ENCODE results near the gene SHB.
A peak's percentile ranks its signal among the peaks of the same experiment; 100 is the strongest.

The SHB gene

GRCh38 chr9:38071470-38072134 is 2.6 kb upstream of the SHB start:
- H3K9me3 ChIP-seq (ENCODE audit: insufficient read depth, low read length) = no peaks in the 10 kb centered on the region
- H3K79me2 ChIP-seq (ENCODE audit: low read length) = no peaks in the 10 kb centered on the region; the same call in 1 of the 2 replicates
- TF ChIP-seq, protein P1, sequence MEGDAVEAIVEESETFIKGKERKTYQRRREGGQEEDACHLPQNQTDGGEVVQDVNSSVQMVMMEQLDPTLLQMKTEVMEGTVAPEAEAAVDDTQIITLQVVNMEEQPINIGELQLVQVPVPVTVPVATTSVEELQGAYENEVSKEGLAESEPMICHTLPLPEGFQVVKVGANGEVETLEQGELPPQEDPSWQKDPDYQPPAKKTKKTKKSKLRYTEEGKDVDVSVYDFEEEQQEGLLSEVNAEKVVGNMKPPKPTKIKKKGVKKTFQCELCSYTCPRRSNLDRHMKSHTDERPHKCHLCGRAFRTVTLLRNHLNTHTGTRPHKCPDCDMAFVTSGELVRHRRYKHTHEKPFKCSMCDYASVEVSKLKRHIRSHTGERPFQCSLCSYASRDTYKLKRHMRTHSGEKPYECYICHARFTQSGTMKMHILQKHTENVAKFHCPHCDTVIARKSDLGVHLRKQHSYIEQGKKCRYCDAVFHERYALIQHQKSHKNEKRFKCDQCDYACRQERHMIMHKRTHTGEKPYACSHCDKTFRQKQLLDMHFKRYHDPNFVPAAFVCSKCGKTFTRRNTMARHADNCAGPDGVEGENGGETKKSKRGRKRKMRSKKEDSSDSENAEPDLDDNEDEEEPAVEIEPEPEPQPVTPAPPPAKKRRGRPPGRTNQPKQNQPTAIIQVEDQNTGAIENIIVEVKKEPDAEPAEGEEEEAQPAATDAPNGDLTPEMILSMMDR (IDR thresholded peaks at IDR 0.05; ENCODE audit: low read depth, low read length) = no peak
- TF ChIP-seq EZH2phosphoT487 (IDR thresholded peaks at IDR 0.05; ENCODE audit: low read depth) = no peak
- H4K20me1 ChIP-seq (ENCODE audit: insufficient read depth, low read length) = no peaks in the 10 kb centered on the region
- H3K4me2 ChIP-seq (ENCODE audit: low read length) = no peak overlapping the region
- no peak overlapping the region for H3K4me3 ChIP-seq (ENCODE audit: low read length)
- no peak overlapping the region for H2AFZ ChIP-seq (ENCODE audit: low read depth, low read length)
- H3K4me1 ChIP-seq (ENCODE audit: low read length) = peaks cover 15% of the 10 kb centered on the region
- H3K27ac ChIP-seq (ENCODE audit: low read length) = no peak overlapping the region
- no peak overlapping the region for H3K9ac ChIP-seq (ENCODE audit: low read length)
- H3K27me3 ChIP-seq (ENCODE audit: low read depth, low read length) = peaks cover 6% of the 10 kb centered on the region; the same call in 1 of the 2 replicates
- no peaks in the 10 kb centered on the region for H3K36me3 ChIP-seq (replicated peaks; ENCODE audit: low read depth, low read length)

DNA sequence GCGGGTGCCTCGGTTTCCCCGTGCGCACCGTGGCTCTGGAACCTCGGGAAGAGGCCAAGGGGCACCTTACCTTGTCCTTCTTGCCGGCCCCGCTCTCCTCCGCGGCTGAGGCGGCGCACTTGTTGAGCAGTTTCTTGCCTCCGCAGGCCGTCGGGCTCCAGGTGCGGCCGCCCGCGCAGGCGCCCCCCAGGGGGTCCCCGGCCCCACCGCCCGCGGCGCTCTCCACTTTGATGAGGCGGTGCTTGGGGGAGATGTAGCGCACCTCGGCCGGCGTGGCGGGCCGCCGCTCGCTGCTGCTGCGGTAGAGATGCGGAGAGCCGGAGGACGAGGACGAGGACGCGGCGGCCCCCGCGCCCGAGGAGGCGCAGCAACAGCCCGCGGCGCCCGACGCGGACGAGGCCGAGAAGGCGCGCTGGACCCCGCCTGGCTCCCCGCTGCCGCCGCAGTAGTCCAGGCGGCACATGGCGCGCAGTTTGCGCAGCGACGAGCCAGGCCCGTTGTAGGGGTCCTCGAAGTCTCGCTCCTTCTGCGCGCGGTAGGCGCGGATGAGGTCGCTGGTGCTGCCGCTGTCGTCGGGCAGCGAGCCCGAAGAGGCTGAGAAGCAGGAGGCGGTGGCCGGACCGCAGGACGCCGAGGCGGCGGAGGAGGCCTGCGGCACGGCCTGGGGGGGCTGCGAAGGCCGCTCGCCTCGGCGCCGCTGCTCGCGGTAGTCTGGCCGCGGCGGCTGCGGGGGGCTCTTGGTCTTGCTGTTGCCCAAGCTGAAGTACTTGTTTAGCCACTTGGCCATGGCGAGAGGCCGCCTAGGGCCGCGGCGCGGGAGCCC is 957 bp downstream of the SHB start:
- H3K27ac ChIP-seq (ENCODE audit: low read length) = no peak overlapping the region

GRCh38 chr9:38066914-38067858 is 1.8 kb downstream of the SHB start:
- H3K79me2 ChIP-seq (ENCODE audit: low read length) = no peaks in the 10 kb centered on the region; the same call in none of the 2 replicates
- no peak overlapping the region for H3K9ac ChIP-seq (ENCODE audit: low read length)
- no peak overlapping the region for H2AFZ ChIP-seq (ENCODE audit: low read depth, low read length)
- peaks cover 29% of the 10 kb centered on the region for H3K4me1 ChIP-seq (ENCODE audit: low read length)
- peak overlapping the region; percentile 90; the same call in 1 of the 2 replicates for H3K4me2 ChIP-seq (ENCODE audit: low read length)
- no peaks in the 10 kb centered on the region for H3K9me3 ChIP-seq (ENCODE audit: insufficient read depth, low read length)
- H3K4me3 ChIP-seq (ENCODE audit: low read length) = no peak overlapping the region
- H3K27ac ChIP-seq (ENCODE audit: low read length) = no peak overlapping the region
- TF ChIP-seq, protein P1 (IDR thresholded peaks at IDR 0.05; ENCODE audit: low read depth, low read length) = no peak
- no peak for TF ChIP-seq EZH2phosphoT487 (IDR thresholded peaks at IDR 0.05; ENCODE audit: low read depth)
- H4K20me1 ChIP-seq (ENCODE audit: insufficient read depth, low read length) = peaks cover 3% of the 10 kb centered on the region; the same call in 1 of the 2 replicates
- H3K27me3 ChIP-seq (ENCODE audit: low read depth, low read length) = peaks cover 6% of the 10 kb centered on the region; the same call in 1 of the 2 replicates
- H3K36me3 ChIP-seq (replicated peaks; ENCODE audit: low read depth, low read length) = no peaks in the 10 kb centered on the region

More for the DNA sequence above, 957 bp downstream of the SHB start:
- Histone ChIP-seq H3K27me3 (ENCODE audit: low read depth, low read length) (peaks cover 6% of the 10 kb centered on the region; the same call in 1 of the 2 replicates), H4K20me1 (ENCODE audit: insufficient read depth, low read length) (peaks cover 3% of the 10 kb centered on the region; the same call in 1 of the 2 replicates), H3K9me3 (ENCODE audit: insufficient read depth, low read length) (no peaks in the 10 kb centered on the region), H3K4me2 (ENCODE audit: low read length) (peak overlapping the region; percentile 90), H3K4me1 (ENCODE audit: low read length) (peaks cover 21% of the 10 kb centered on the region), H2AFZ (ENCODE audit: low read depth, low read length) (no peak overlapping the region), H3K79me2 (ENCODE audit: low read length) (no peaks in the 10 kb centered on the region; the same call in none of the 2 replicates), H3K36me3 (replicated peaks; ENCODE audit: low read depth, low read length) (no peaks in the 10 kb centered on the region), H3K4me3 (ENCODE audit: low read length) (peak overlapping the region; percentile 100), H3K9ac (ENCODE audit: low read length) (peak overlapping the region; percentile 90; the same call in 1 of the 2 replicates)
- TF ChIP-seq EZH2phosphoT487 (IDR thresholded peaks at IDR 0.05; ENCODE audit: low read depth) = no peak
- TF ChIP-seq, protein P1 (IDR thresholded peaks at IDR 0.05; ENCODE audit: low read depth, low read length) = no peak
